G401 (cell line): ENCODE data around the gene C9orf78. TPM values are rescaled to one million over a fixed set of nuclear protein-coding genes. Genes with fewer than 3 reads are reported as not detected.

Experiments
- DNase-seq: peaks from one replicate; pipeline ENCODE4 v3.0.0-alpha.2; 2015; ENCODE audit warnings: low spot score
- in situ Hi-C: cut with HindIII; loops from 2 replicates; pipeline ENCODE4 v1.10.0; 2016; ENCODE audit warnings: low sequenced_read_pairs, mixed read lengths
- total RNA-seq: library from RNA; depleted of rRNA; stranded (reverse); fragments of >200 nt; shearing (Covaris generic); gene quantifications from 2 replicates; pipeline ENCODE4 v1.2.3, GENCODE V29; 2014

Gene C9orf78
- total RNA-seq, 1 experiment from 2014 or later, result 49.4 TPM

- in situ Hi-C loops, result no loop called here
- DNase-seq, result no peak
These were observed 33.9 kb upstream of the C9orf78 start for GRCh38 chr9:129868872-129869486.

GRCh38 chr9:129868023-129868871 lies 33.2 kb upstream of the C9orf78 start:
- in situ Hi-C loops, result no loop called here
- DNase-seq, result no peak

- in situ Hi-C loops, result no loop called here
- DNase-seq, result no peak
These were observed 32.3 kb upstream of the C9orf78 start for GRCh38 chr9:129867136-129868022.

GRCh38 chr9:129866394-129867135 lies 31.5 kb upstream of the C9orf78 start:
- in situ Hi-C loops, result no loop called here
- no peak for DNase-seq

- no peak for DNase-seq
- in situ Hi-C loops, result no loop called here
These were observed 30.7 kb upstream of the C9orf78 start for GRCh38 chr9:129865668-129866320.

GRCh38 chr9:129864991-129865647 lies 30.0 kb upstream of the C9orf78 start:
- no peak for DNase-seq
- in situ Hi-C loops, result no loop called here

- no peak for DNase-seq
- in situ Hi-C loops, result no loop called here
These were observed 28.1 kb upstream of the C9orf78 start for GRCh38 chr9:129863059-129863690.

GRCh38 chr9:129861447-129861827 lies 26.4 kb upstream of the C9orf78 start:
- DNase-seq, result no peak
- in situ Hi-C loops, result no loop called here

GRCh38 chr9:129860653-129861446 lies 25.8 kb upstream of the C9orf78 start:
- in situ Hi-C loops, result no loop called here
- no peak for DNase-seq

GRCh38 chr9:129858167-129858962 lies 23.3 kb upstream of the C9orf78 start:
- in situ Hi-C loops, result no loop called here
- DNase-seq, result no peak

GRCh38 chr9:129857207-129857606 lies 22.1 kb upstream of the C9orf78 start:
- peak; percentile 23 for DNase-seq
- in situ Hi-C loops, result no loop called here

GRCh38 chr9:129854588-129855110 lies 19.6 kb upstream of the C9orf78 start:
- in situ Hi-C loops, result no loop called here
- DNase-seq, result no peak

- in situ Hi-C loops, result no loop called here
- no peak for DNase-seq
These were observed 18.5 kb upstream of the C9orf78 start for GRCh38 chr9:129853614-129854013.

- in situ Hi-C loops, result no loop called here
- no peak for DNase-seq
These were observed 17.5 kb upstream of the C9orf78 start for GRCh38 chr9:129852579-129852978.

GRCh38 chr9:129851821-129852220 lies 16.7 kb upstream of the C9orf78 start:
- in situ Hi-C loops, result no loop called here
- no peak for DNase-seq
